Measurements from ENCODE around the gene BFAR.
"Not testable (repeated sequence)": the region's sequence is repeated elsewhere in the genome, so short reads cannot be mapped to it uniquely, and the experiment has no call there.

The BFAR gene

DNA sequence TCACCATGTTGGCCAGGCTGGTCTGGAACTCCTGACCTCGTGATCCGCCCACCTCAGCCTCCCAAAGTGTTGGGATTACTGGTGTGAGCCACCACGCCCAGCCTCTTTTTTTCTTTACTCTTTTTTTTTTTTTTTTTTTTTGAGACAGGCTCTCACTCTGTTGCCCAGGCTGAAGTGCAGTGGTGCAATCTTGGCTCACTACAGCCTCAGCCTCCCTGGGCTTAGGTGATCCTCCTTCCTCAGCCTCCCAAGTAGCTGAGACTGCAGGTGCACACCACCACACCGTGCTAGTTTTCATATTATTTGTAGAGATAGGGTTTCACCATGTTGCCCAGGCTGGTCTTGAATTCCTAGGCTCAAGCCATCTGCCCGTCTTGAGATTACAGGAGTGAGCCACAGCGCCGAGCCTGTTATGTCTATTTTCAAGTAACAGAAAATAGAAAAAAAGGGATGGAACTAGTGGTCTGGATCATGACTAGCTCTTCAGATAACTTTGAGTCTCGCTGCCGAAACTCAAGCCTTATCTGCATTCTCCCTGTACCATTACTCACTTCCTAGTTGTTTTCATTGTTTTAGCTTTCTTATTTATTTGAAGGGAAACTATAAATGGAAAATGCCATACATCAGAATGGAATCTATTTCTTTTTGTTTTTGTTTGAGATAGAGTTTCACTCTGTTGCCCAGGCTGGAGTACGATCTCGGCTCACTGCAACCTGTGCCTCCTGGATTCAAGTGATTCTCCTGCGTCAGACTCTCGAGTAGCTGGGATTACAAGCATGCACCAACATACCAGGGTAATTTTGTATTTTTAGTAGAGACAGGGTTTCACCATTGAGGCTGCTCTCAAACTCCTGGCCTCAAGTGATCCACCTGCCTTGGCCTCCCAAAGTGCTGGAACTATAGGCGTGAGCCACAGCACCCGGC is 53.4 kb downstream of the BFAR start:
- not testable (repeated sequence) for H2BK15ac ChIP-seq (ENCODE audit: low read length); H2BK12ac ChIP-seq (ENCODE audit: low read length); H3K36me3 ChIP-seq (replicated peaks in 1 of 2; ENCODE audit: control insufficient read depth in 2 of 2, insufficient read depth in 2 of 2, low read length in 2 of 2); DNase-seq (ENCODE audit: low spot score); H3K27me3 ChIP-seq (ENCODE audit: control insufficient read depth in 3 of 3, insufficient read depth in 3 of 3, low read depth in 1 of 3, low read length in 3 of 3); H3K4me2 ChIP-seq (ENCODE audit: insufficient read depth, low read length, poor library complexity, severe bottlenecking); H3K27ac ChIP-seq (replicated peaks; ENCODE audit: low read length); H3K18ac ChIP-seq (ENCODE audit: low read length); H3K9me3 ChIP-seq (replicated peaks in 1 of 2; ENCODE audit: control insufficient read depth in 2 of 2, insufficient read depth in 1 of 2, low read depth in 1 of 2, low read length in 2 of 2); H3K14ac ChIP-seq (ENCODE audit: low read length); H2AFZ ChIP-seq (ENCODE audit: low read length); H4K8ac ChIP-seq (ENCODE audit: low read depth, low read length); H3K9ac ChIP-seq (ENCODE audit: low read depth, low read length, poor library complexity); H3K23ac ChIP-seq (ENCODE audit: low read depth, low read length, poor library complexity); H2BK5ac ChIP-seq (ENCODE audit: low read length); H3K4me1 ChIP-seq (ENCODE audit: control insufficient read depth in 2 of 2, insufficient read depth in 1 of 2, low read depth in 1 of 2, low read length in 2 of 2); H3K4me3 ChIP-seq (ENCODE audit: low read length in 2 of 2); H3K79me1 ChIP-seq (ENCODE audit: low read depth, low read length); H2BK120ac ChIP-seq (ENCODE audit: low read depth, low read length); H2AK5ac ChIP-seq (ENCODE audit: low read depth, low read length); H3K4ac ChIP-seq (ENCODE audit: low read length); H4K91ac ChIP-seq (ENCODE audit: low read depth, low read length, poor library complexity)
- WGBS, 2 donors (ENCODE audit: extremely low coverage in 2 of 2, insufficient read length in 2 of 2, insufficient replicate concordance in 1 of 2): no CpG with 5 or more reads among the region's 15 CpGs

GRCh38 chr16:14694129-14694528 is 61.4 kb downstream of the BFAR start, which contains the start of gene PLA2G10:
Gene PLA2G10 (minus strand): TSS chr16:14694308. CDS start chr16:14694229, 79 bp downstream.
- not testable (repeated sequence) for H3K4me2 ChIP-seq (ENCODE audit: insufficient read depth, low read length, poor library complexity, severe bottlenecking); H3K14ac ChIP-seq (ENCODE audit: low read length); H2BK5ac ChIP-seq (ENCODE audit: low read length)

DNA sequence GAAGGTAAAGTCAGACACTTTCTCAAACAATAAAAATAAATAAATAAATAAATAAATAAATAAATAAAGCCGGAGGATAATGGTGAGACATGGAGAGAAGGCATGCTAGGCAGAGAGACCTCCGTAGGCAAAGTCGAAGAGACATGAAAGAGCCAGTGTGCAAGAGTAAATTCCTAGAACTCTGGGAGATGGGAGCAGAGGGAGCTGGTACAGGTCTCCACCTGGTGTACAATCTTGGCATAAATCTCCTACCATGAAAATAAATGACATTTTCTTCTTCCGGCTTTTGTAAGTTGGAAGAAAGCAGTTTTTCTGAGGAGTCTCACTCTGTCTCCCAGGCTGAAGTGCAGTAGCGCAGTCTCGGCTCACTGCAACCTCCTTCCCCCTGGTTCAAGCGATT is 69.1 kb downstream of the BFAR start:
- not testable (repeated sequence) for H3K79me1 ChIP-seq (ENCODE audit: low read depth, low read length); H2AFZ ChIP-seq (ENCODE audit: low read length); H3K23ac ChIP-seq (ENCODE audit: low read depth, low read length, poor library complexity); H4K8ac ChIP-seq (ENCODE audit: low read depth, low read length); DNase-seq (ENCODE audit: low spot score); H2BK15ac ChIP-seq (ENCODE audit: low read length); H3K9me3 ChIP-seq (replicated peaks in 1 of 2; ENCODE audit: control insufficient read depth in 2 of 2, insufficient read depth in 1 of 2, low read depth in 1 of 2, low read length in 2 of 2); H3K4me3 ChIP-seq (ENCODE audit: low read length in 2 of 2); H2BK5ac ChIP-seq (ENCODE audit: low read length); H2BK120ac ChIP-seq (ENCODE audit: low read depth, low read length); H2BK12ac ChIP-seq (ENCODE audit: low read length); H3K18ac ChIP-seq (ENCODE audit: low read length); H3K4me2 ChIP-seq (ENCODE audit: insufficient read depth, low read length, poor library complexity, severe bottlenecking); H3K14ac ChIP-seq (ENCODE audit: low read length); H2AK5ac ChIP-seq (ENCODE audit: low read depth, low read length); H3K36me3 ChIP-seq (replicated peaks in 1 of 2; ENCODE audit: control insufficient read depth in 2 of 2, insufficient read depth in 2 of 2, low read length in 2 of 2); H3K27me3 ChIP-seq (ENCODE audit: control insufficient read depth in 3 of 3, insufficient read depth in 3 of 3, low read depth in 1 of 3, low read length in 3 of 3); H3K4ac ChIP-seq (ENCODE audit: low read length); H3K4me1 ChIP-seq (ENCODE audit: control insufficient read depth in 2 of 2, insufficient read depth in 1 of 2, low read depth in 1 of 2, low read length in 2 of 2); H3K27ac ChIP-seq (replicated peaks; ENCODE audit: low read length); H3K9ac ChIP-seq (ENCODE audit: low read depth, low read length, poor library complexity); H4K91ac ChIP-seq (ENCODE audit: low read depth, low read length, poor library complexity)
- no CpG with 5 or more reads among the region's 7 CpGs for WGBS, 2 donors (ENCODE audit: extremely low coverage in 2 of 2, insufficient read length in 2 of 2, insufficient replicate concordance in 1 of 2)

More at GRCh38 chr16:14694129-14694528, 61.4 kb downstream of the BFAR start, which contains the start of gene PLA2G10:
- H3K18ac ChIP-seq (ENCODE audit: low read length); H4K8ac ChIP-seq (ENCODE audit: low read depth, low read length); H3K4me1 ChIP-seq (ENCODE audit: control insufficient read depth in 2 of 2, insufficient read depth in 1 of 2, low read depth in 1 of 2, low read length in 2 of 2); H3K9me3 ChIP-seq (replicated peaks in 1 of 2; ENCODE audit: control insufficient read depth in 2 of 2, insufficient read depth in 1 of 2, low read depth in 1 of 2, low read length in 2 of 2); H2BK12ac ChIP-seq (ENCODE audit: low read length); H3K9ac ChIP-seq (ENCODE audit: low read depth, low read length, poor library complexity); H3K23ac ChIP-seq (ENCODE audit: low read depth, low read length, poor library complexity); H3K4me3 ChIP-seq (ENCODE audit: low read length in 2 of 2); H3K36me3 ChIP-seq (replicated peaks in 1 of 2; ENCODE audit: control insufficient read depth in 2 of 2, insufficient read depth in 2 of 2, low read length in 2 of 2); H2AK5ac ChIP-seq (ENCODE audit: low read depth, low read length); H3K27me3 ChIP-seq (ENCODE audit: control insufficient read depth in 3 of 3, insufficient read depth in 3 of 3, low read depth in 1 of 3, low read length in 3 of 3); H3K79me1 ChIP-seq (ENCODE audit: low read depth, low read length); DNase-seq (ENCODE audit: low spot score); H2AFZ ChIP-seq (ENCODE audit: low read length); H3K4ac ChIP-seq (ENCODE audit: low read length); H2BK15ac ChIP-seq (ENCODE audit: low read length); H4K91ac ChIP-seq (ENCODE audit: low read depth, low read length, poor library complexity); H3K27ac ChIP-seq (replicated peaks; ENCODE audit: low read length); H2BK120ac ChIP-seq (ENCODE audit: low read depth, low read length): not testable (repeated sequence)
- WGBS, 2 donors (ENCODE audit: extremely low coverage in 2 of 2, insufficient read length in 2 of 2, insufficient replicate concordance in 1 of 2): no CpG with 5 or more reads among the region's 28 CpGs

DNA sequence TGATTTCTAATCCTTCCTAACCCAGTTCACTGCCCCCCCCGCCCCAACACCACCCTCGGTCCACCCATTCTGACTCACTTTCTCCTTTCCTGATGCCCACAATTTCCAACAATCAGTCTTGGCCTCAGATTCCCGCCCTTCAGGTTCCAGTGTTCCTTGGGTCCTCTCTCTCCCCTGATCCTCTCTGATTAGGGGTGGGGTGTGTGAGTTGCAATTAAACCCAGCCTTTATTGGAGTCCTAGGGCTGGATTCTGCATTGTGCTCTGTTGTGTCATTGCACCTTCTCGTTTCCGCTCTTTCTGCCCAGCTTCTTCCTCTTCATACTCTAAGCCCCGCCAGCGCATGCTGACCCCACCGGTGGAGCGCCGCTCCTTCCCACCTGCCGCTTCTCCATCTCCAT is 69.9 kb downstream of the BFAR start:
- not testable (repeated sequence) for H3K4me3 ChIP-seq (ENCODE audit: low read length in 2 of 2); H3K18ac ChIP-seq (ENCODE audit: low read length); H3K14ac ChIP-seq (ENCODE audit: low read length); H3K27ac ChIP-seq (replicated peaks; ENCODE audit: low read length); H2BK15ac ChIP-seq (ENCODE audit: low read length); H2BK120ac ChIP-seq (ENCODE audit: low read depth, low read length); H2BK12ac ChIP-seq (ENCODE audit: low read length); H3K79me1 ChIP-seq (ENCODE audit: low read depth, low read length); H3K36me3 ChIP-seq (replicated peaks in 1 of 2; ENCODE audit: control insufficient read depth in 2 of 2, insufficient read depth in 2 of 2, low read length in 2 of 2); H3K9ac ChIP-seq (ENCODE audit: low read depth, low read length, poor library complexity); H3K4me1 ChIP-seq (ENCODE audit: control insufficient read depth in 2 of 2, insufficient read depth in 1 of 2, low read depth in 1 of 2, low read length in 2 of 2); H3K9me3 ChIP-seq (replicated peaks in 1 of 2; ENCODE audit: control insufficient read depth in 2 of 2, insufficient read depth in 1 of 2, low read depth in 1 of 2, low read length in 2 of 2); H3K4me2 ChIP-seq (ENCODE audit: insufficient read depth, low read length, poor library complexity, severe bottlenecking); H4K8ac ChIP-seq (ENCODE audit: low read depth, low read length); H3K23ac ChIP-seq (ENCODE audit: low read depth, low read length, poor library complexity); H2AK5ac ChIP-seq (ENCODE audit: low read depth, low read length); H3K4ac ChIP-seq (ENCODE audit: low read length); H3K27me3 ChIP-seq (ENCODE audit: control insufficient read depth in 3 of 3, insufficient read depth in 3 of 3, low read depth in 1 of 3, low read length in 3 of 3); DNase-seq (ENCODE audit: low spot score); H4K91ac ChIP-seq (ENCODE audit: low read depth, low read length, poor library complexity); H2AFZ ChIP-seq (ENCODE audit: low read length); H2BK5ac ChIP-seq (ENCODE audit: low read length)
- WGBS, 2 donors (ENCODE audit: extremely low coverage in 2 of 2, insufficient read length in 2 of 2, insufficient replicate concordance in 1 of 2): no CpG with 5 or more reads among the region's 11 CpGs
